HL-60 (cell line): Measurements from ENCODE around the gene TBC1D14.

Experiments
- CTCF ChIP-seq: IDR thresholded peaks from one replicate; pipeline ENCODE4 v1.5.1; 2011; ENCODE audit warnings: low read length, control low read depth, inconsistent platforms; ENCODE audit not compliant: insufficient read depth
- GABPA ChIP-seq: IDR thresholded peaks from 2 replicates; pipeline ENCODE4 v1.6.1; 2012; ENCODE audit warnings: low read depth
- POLR2AphosphoS5 ChIP-seq: IDR thresholded peaks from 2 replicates; pipeline ENCODE4 v1.6.1; 2012; ENCODE audit warnings: low read depth
- REST ChIP-seq: IDR thresholded peaks from 2 replicates; pipeline ENCODE4 v1.6.1; 2012; ENCODE audit warnings: low read depth; ENCODE audit not compliant: insufficient replicate concordance
- SPI1 ChIP-seq: IDR thresholded peaks from 2 replicates; pipeline ENCODE4 v1.6.1; 2012; ENCODE audit warnings: low read depth, mild to moderate bottlenecking, borderline replicate concordance

GRCh38 chr4:7020856-7021255 lies 111.2 kb downstream of the TBC1D14 start:
- TF ChIP-seq SPI1 (no peak), CTCF (no peak), REST (no peak), POLR2AphosphoS5 (no peak), GABPA (no peak)
